ENCODE data around the gene UROS.

- no peak for TF ChIP-seq CTCF (IDR thresholded peaks at IDR 0.05; ENCODE audit: extremely low read depth in 1 of 2, insufficient read depth in 1 of 2, low read depth in 1 of 2, low read length in 2 of 2)
- no peak for TF ChIP-seq JUN (IDR thresholded peaks at IDR 0.05; ENCODE audit: borderline replicate concordance, insufficient read depth, insufficient read length, low read depth)
- no peak for TF ChIP-seq POLR2A (IDR thresholded peaks at IDR 0.05; ENCODE audit: low read depth, low read length)
- no peak for TF ChIP-seq POLR2AphosphoS5 (IDR thresholded peaks at IDR 0.05; ENCODE audit: insufficient read depth, low read depth, low read length)
- TF ChIP-seq GATA2 (IDR thresholded peaks at IDR 0.05; ENCODE audit: insufficient read depth, insufficient read length, low read depth, low read length): no peak
- TF ChIP-seq MYC (IDR thresholded peaks at IDR 0.05; ENCODE audit: low read depth, low read length): no peak
- TF ChIP-seq EZH2 (IDR thresholded peaks at IDR 0.05; ENCODE audit: borderline replicate concordance, low read depth, low read length, severe bottlenecking): no peak
- TF ChIP-seq MAX (IDR thresholded peaks at IDR 0.05; ENCODE audit: insufficient read depth, insufficient read length): no peak
- TF ChIP-seq FOS (IDR thresholded peaks at IDR 0.05; ENCODE audit: borderline replicate concordance, insufficient read depth, low read length): no peak
Measured at GRCh38 chr10:125866421-125867029, 43.5 kb upstream of the UROS start.

Data from endothelial cell of umbilical vein (primary cell).